OCI-LY1 (cell line): ENCODE results near the gene ADGRL4.

Experiments
- CTCF ChIP-seq: fragments of 200-600 bp; sonication (generic), shearing (Covaris generic); IDR thresholded peaks from 2 replicates; pipeline ENCODE4 v1.5.1; 2017; ENCODE audit warnings: mild to moderate bottlenecking, antibody characterized with exemption, low read length, moderate library complexity, mixed read lengths
- EZH2 ChIP-seq: fragments of 200-600 bp; sonication (generic), shearing (Covaris generic); IDR thresholded peaks from 2 replicates; pipeline ENCODE4 v1.8.0; 2017; ENCODE audit warnings: borderline replicate concordance, mixed run types, mild to moderate bottlenecking, antibody characterized with exemption, low read length, moderate library complexity, mixed read lengths

- TF ChIP-seq CTCF (no peak), EZH2 (no peak)
These were observed 585 bp downstream of the ADGRL4 start for GRCh38 chr1:79005945-79006344.
